GM12892 (cell line): ENCODE results near the gene LGI4.

Experiments
- POLR2A ChIP-seq: IDR thresholded peaks from 2 replicates; pipeline ENCODE4 v1.6.1; 2011; ENCODE audit warnings: low read depth, low read length, control low read depth
- TAF1 ChIP-seq: IDR thresholded peaks from 2 replicates; pipeline ENCODE4 v1.6.1; 2011; ENCODE audit warnings: low read depth, mild to moderate bottlenecking, control low read depth, low read length, borderline replicate concordance

- TF ChIP-seq TAF1 (no peak), POLR2A (no peak)
Measured at GRCh38 chr19:35112995-35113688, 21.7 kb downstream of the LGI4 start.
